Testis (tissue), 2 donors: ENCODE results near the gene THAP4.

Source experiments
- CTCF ChIP-seq, 3 experiments: fragments of 450-650 bp in 2 of 3; fragments of 200-600 bp in 1 of 3; sonication (generic) in 1 of 3; IDR thresholded peaks; one replicate each; pipeline ENCODE4 v1.5.1; 2016 to 2019; ENCODE audit warnings: antibody characterized with exemption in 3 of 3, mild to moderate bottlenecking in 2 of 3, moderate library complexity in 1 of 3
- POLR2A ChIP-seq: fragments of 450-650 bp; IDR thresholded peaks from one replicate; pipeline ENCODE4 v1.6.1; 2017; ENCODE audit warnings: antibody characterized with exemption, mild to moderate bottlenecking, moderate library complexity

GRCh38 chr2:241576293-241576654 is 60.7 kb downstream of the THAP4 start:
- TF ChIP-seq CTCF (IDR thresholded peaks at IDR 0.05) (no peak), POLR2A (no peak)
